ENCODE data around the gene IFT20.
"Not testable (repeated sequence)": the region's sequence is repeated elsewhere in the genome, so short reads cannot be mapped to it uniquely, and the experiment has no call there.

- not testable (repeated sequence) for TF ChIP-seq CTCF (IDR thresholded peaks at IDR 0.05); EP300 (IDR thresholded peaks at IDR 0.05; ENCODE audit: low read depth)
Measured at GRCh38 chr17:28338769-28339212, 3.5 kb upstream of the IFT20 start.
